ENCODE measurements around the gene MAP3K13.

MAP3K13 gene

DNA sequence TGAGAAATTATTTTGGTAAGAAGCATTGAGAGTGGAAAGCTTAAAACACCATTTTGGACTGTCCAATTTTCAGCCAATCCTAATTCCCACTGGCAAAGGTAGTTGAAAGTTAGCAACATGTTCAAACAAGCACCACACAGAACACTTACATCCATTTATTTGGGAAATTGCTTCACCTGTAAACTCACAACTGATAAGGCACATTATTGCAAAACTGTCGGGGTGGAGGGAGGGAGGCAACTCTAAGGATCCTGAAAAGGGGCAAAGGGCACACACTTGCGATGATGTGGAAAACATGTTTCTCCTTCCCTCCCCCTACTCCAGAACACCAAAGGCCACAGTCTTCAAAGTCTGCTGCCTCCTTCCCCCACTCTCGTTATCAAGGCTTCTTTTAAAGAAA, 126.5 kb downstream of the MAP3K13 start:
- Histone ChIP-seq H3K4me2 (ENCODE audit: insufficient read depth, low read length) (no peak overlapping the region), H3K9ac (ENCODE audit: low read depth, low read length) (no peak overlapping the region), H3K9me3 (ENCODE audit: insufficient read depth, low read length, severe bottlenecking) (no peaks in the 10 kb centered on the region), H3K4me3 (ENCODE audit: low read depth in 1 of 2, low read length in 2 of 2) (no peak overlapping the region), H3K36me3 (ENCODE audit: insufficient read depth, low read length) (peaks cover 51% of the 10 kb centered on the region), H3K27me3 (ENCODE audit: insufficient read depth, low read length, poor library complexity) (no peaks in the 10 kb centered on the region), H4K20me1 (ENCODE audit: insufficient read depth, low read length) (no peaks in the 10 kb centered on the region), H3K79me2 (ENCODE audit: insufficient read depth, low read length) (no peaks in the 10 kb centered on the region), H3K4me1 (ENCODE audit: insufficient read depth, low read length) (no peaks in the 10 kb centered on the region), H2AFZ (ENCODE audit: low read depth, low read length) (no peak overlapping the region), H3K27ac (ENCODE audit: low read length) (no peak overlapping the region)
- DNase-seq (no peak), ATAC-seq (ENCODE audit: insufficient read depth, low read depth) (no peak)
- no peak for TF ChIP-seq EZH2 (IDR thresholded peaks at IDR 0.05; ENCODE audit: borderline replicate concordance, low read depth, low read length, severe bottlenecking)
- TF ChIP-seq CTCF (IDR thresholded peaks at IDR 0.05; ENCODE audit: borderline replicate concordance, extremely low read depth, low read length, poor library complexity, severe bottlenecking), result no peak

DNA sequence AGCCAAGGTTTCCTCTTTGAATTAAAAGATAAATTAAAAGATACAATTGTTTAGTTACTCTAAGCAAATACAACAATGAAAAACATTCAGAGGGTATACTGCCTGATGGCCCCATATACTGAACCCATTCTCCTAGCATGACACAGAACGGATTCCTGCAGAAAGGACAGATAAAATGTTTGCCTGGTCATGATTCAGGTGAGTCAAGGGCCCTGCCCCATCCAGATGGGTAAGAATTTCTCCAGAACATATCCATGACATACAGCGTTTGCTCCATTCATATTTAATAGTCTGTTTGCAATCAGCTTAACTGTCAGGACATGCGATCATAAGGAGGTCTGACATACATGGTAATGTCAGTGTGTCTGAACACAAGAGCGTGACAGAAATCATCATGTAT, 127.3 kb downstream of the MAP3K13 start:
- Histone ChIP-seq H3K79me2 (ENCODE audit: insufficient read depth, low read length) (no peaks in the 10 kb centered on the region), H3K27ac (ENCODE audit: low read length) (no peak overlapping the region), H3K4me3 (ENCODE audit: low read depth in 1 of 2, low read length in 2 of 2) (no peak overlapping the region), H2AFZ (ENCODE audit: low read depth, low read length) (no peak overlapping the region), H3K36me3 (ENCODE audit: insufficient read depth, low read length) (peaks cover 59% of the 10 kb centered on the region), H3K27me3 (ENCODE audit: insufficient read depth, low read length, poor library complexity) (no peaks in the 10 kb centered on the region), H3K9ac (ENCODE audit: low read depth, low read length) (no peak overlapping the region), H3K4me2 (ENCODE audit: insufficient read depth, low read length) (no peak overlapping the region), H4K20me1 (ENCODE audit: insufficient read depth, low read length) (no peaks in the 10 kb centered on the region), H3K4me1 (ENCODE audit: insufficient read depth, low read length) (no peaks in the 10 kb centered on the region), H3K9me3 (ENCODE audit: insufficient read depth, low read length, severe bottlenecking) (no peaks in the 10 kb centered on the region)
- TF ChIP-seq EZH2 (IDR thresholded peaks at IDR 0.05; ENCODE audit: borderline replicate concordance, low read depth, low read length, severe bottlenecking), result no peak
- TF ChIP-seq CTCF (IDR thresholded peaks at IDR 0.05; ENCODE audit: borderline replicate concordance, extremely low read depth, low read length, poor library complexity, severe bottlenecking), result no peak
- DNase-seq (no peak), ATAC-seq (ENCODE audit: insufficient read depth, low read depth) (no peak)

DNA sequence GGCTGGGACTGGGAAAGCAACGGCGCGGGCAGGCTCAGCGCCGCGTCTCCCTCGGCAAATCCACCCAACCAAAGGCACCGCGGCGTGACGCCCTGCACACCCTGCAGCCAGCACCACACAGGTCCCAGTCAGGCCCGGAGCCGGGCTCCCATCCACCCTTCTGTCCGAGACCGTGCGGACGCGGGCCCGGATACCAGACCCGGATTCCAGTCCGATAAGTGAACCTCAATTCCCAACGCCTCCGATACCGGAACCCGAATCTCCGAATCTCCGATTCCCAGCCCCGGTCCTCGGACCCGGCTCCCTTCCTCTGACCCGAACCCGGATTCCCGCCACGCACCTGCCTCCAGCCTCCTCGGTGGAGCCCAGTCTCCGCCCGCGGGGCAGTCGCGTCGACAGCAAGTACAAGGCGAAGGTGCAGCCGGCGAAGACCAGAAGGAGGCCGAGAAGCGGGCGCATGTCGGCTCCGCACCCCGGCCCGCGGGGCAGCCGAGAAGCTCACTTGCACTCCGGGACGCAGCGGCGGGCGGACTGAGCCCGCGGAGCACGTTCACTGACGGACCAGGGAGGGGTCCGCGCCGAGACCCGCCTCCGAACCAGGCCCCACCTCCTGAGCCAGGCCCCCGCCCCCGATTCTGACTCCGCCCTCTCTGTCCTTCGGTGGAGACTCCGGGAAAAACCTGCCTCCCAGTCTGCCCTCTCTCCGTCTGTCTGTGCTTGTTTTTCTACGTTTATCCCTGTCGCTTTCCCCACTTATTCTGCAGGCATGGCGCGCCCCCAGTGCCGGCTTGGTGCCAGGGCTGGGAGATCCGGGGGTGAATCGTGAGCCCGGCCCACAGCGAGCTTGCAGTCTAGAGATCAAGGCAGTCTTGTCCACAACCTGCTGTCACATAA, 135.8 kb downstream of the MAP3K13 start, which contains the start of gene TMEM41A:
Gene TMEM41A (minus strand): TSS at position 533 of the 894 bp plus-strand sequence. CDS start 74 bp downstream, at position 459.
- TF ChIP-seq EZH2 (IDR thresholded peaks at IDR 0.05; ENCODE audit: borderline replicate concordance, low read depth, low read length, severe bottlenecking) (no peak), CTCF (IDR thresholded peaks at IDR 0.05; ENCODE audit: borderline replicate concordance, extremely low read depth, low read length, poor library complexity, severe bottlenecking) (no peak)
- no peaks in the 10 kb centered on the region for H3K9me3 ChIP-seq (ENCODE audit: insufficient read depth, low read length, severe bottlenecking)
- peak within 1 kb of the TSS; percentile 76 to 82; a peak in 3 of 4 replicates for H3K4me3 ChIP-seq (ENCODE audit: low read depth in 1 of 2, low read length in 2 of 2)
- H3K36me3 ChIP-seq (ENCODE audit: insufficient read depth, low read length), result peaks cover 32% of the 10 kb centered on the region
- H3K4me1 ChIP-seq (ENCODE audit: insufficient read depth, low read length), result peaks cover 23% of the 10 kb centered on the region
- ATAC-seq (ENCODE audit: insufficient read depth, low read depth) (peak; percentile 96), DNase-seq (peak; percentile 91)
- peak within 1 kb of the TSS; percentile 74 for H3K27ac ChIP-seq (ENCODE audit: low read length)
- peak within 1 kb of the TSS; percentile 91 for H2AFZ ChIP-seq (ENCODE audit: low read depth, low read length)
- H3K9ac ChIP-seq (ENCODE audit: low read depth, low read length), result peak within 1 kb of the TSS; percentile 92
- H3K27me3 ChIP-seq (ENCODE audit: insufficient read depth, low read length, poor library complexity), result no peaks in the 10 kb centered on the region
- peak within 1 kb of the TSS; percentile 78 for H3K4me2 ChIP-seq (ENCODE audit: insufficient read depth, low read length)
- H3K79me2 ChIP-seq (ENCODE audit: insufficient read depth, low read length), result peaks cover 27% of the 10 kb centered on the region
- peaks cover 11% of the 10 kb centered on the region for H4K20me1 ChIP-seq (ENCODE audit: insufficient read depth, low read length)

Data from DND-41 (cell line).